Astrocyte of the cerebellum (primary cell): ENCODE results near the gene KRT23.

Experiments used
- DNase-seq: peaks from one replicate; pipeline ENCODE4 v3.0.0-alpha.2; 2011; ENCODE audit warnings: low read depth
- H3K4me3 ChIP-seq: 2 replicates; pipeline ENCODE4 v1.5.1; 2011; ENCODE audit warnings: mild to moderate bottlenecking, low read depth, low read length, moderate library complexity
- CTCF ChIP-seq: IDR thresholded peaks from 2 replicates; pipeline ENCODE4 v1.5.1; 2012; ENCODE audit warnings: low read length, low read depth, moderate library complexity, mild to moderate bottlenecking; ENCODE audit errors: missing control alignments
- in situ Hi-C: cut with HindIII; loops from 2 replicates; pipeline ENCODE4 v1.10.0; 2017; ENCODE audit warnings: low sequenced_read_pairs

The KRT23 gene

GRCh38 chr17:40901981-40902474, 35.4 kb downstream of the KRT23 start:
- no peak overlapping the region for H3K4me3 ChIP-seq
- no peak for TF ChIP-seq CTCF
- no peak for DNase-seq
- in situ Hi-C loops: loop anchor here (25.0 kb wide), 1 partner anchor 760 kb away; no protein-coding TSS in a partner anchor

- no peak for TF ChIP-seq CTCF
- no peak for DNase-seq
- in situ Hi-C loops: loop anchor here (25.0 kb wide), 1 partner anchor 761 kb away; no protein-coding TSS in a partner anchor
- H3K4me3 ChIP-seq: no peak overlapping the region
Measured at GRCh38 chr17:40900809-40901356, 36.6 kb downstream of the KRT23 start.

GRCh38 chr17:40896916-40897455, 40.5 kb downstream of the KRT23 start:
- in situ Hi-C loops: no loop called here
- no peak overlapping the region for H3K4me3 ChIP-seq
- TF ChIP-seq CTCF: no peak
- DNase-seq: no peak

- no peak overlapping the region for H3K4me3 ChIP-seq
- in situ Hi-C loops: no loop called here
- TF ChIP-seq CTCF: no peak
- DNase-seq: no peak
Measured at GRCh38 chr17:40895106-40895730, 42.2 kb downstream of the KRT23 start.

- in situ Hi-C loops: no loop called here
- no peak for DNase-seq
- no peak for TF ChIP-seq CTCF
- H3K4me3 ChIP-seq: no peak overlapping the region
Measured at GRCh38 chr17:40888196-40888720, 49.2 kb downstream of the KRT23 start.

GRCh38 chr17:40886090-40886489, 51.4 kb downstream of the KRT23 start:
- in situ Hi-C loops: no loop called here
- H3K4me3 ChIP-seq: no peak overlapping the region
- no peak for TF ChIP-seq CTCF
- no peak for DNase-seq
